HEK293 (cell line): ENCODE measurements around the gene TMEM179.

Experiments
- CTCF ChIA-PET: fragments of 350-600 bp; formaldehyde crosslinking; extraction: SDS; loops from one replicate; lab custom pipeline; 2021; ENCODE audit warnings: antibody characterized with exemption; lab: Yijun Ruan, JAX
- POLR2A ChIA-PET: fragments of 300-600 bp; formaldehyde crosslinking; extraction: SDS; loops from one replicate; lab custom pipeline; 2020; ENCODE audit warnings: antibody characterized with exemption, inconsistent platforms; lab: Yijun Ruan, JAX
- H3K27ac ChIP-seq: fragments of 200-500 bp; sonication (Bioruptor generic); 2 replicates; pipeline ENCODE4 v1.5.1; 2014; ENCODE audit warnings: low read depth, low read length, control low read depth, inconsistent platforms; ENCODE audit errors: extremely low read depth
- H3K36me3 ChIP-seq, 2 experiments: fragments of 200-500 bp in 1 of 2; sonication (Bioruptor generic) in 1 of 2; 1 replicate in 1 of 2; 2 replicates in 1 of 2; pipeline ENCODE4 v1.5.1; 2014 to 2017; ENCODE audit warnings: inconsistent platforms in 2 of 2, low read length in 2 of 2; ENCODE audit not compliant: control insufficient read depth in 2 of 2, insufficient read depth in 1 of 2
- H3K4me1 ChIP-seq: fragments of 200-500 bp; sonication (Bioruptor generic); 2 replicates; pipeline ENCODE4 v1.5.1; 2014; ENCODE audit warnings: mild to moderate bottlenecking, low read length, inconsistent platforms; ENCODE audit not compliant: control insufficient read depth, insufficient read depth
- H3K4me3 ChIP-seq: 2 replicates; pipeline ENCODE4 v1.5.1; 2011; ENCODE audit warnings: low read depth, mild to moderate bottlenecking, control low read depth, low read length, moderate library complexity
- H3K9me3 ChIP-seq: fragments of 200-500 bp; sonication (Bioruptor generic); 2 replicates; pipeline ENCODE4 v1.5.1; 2014; ENCODE audit warnings: low read depth, low read length, inconsistent platforms; ENCODE audit not compliant: control insufficient read depth, insufficient read depth
- GLI2 ChIP-seq: fragments of 450-650 bp; formaldehyde crosslinking; IDR thresholded peaks from 2 replicates; pipeline ENCODE4; 2017; ENCODE audit warnings: missing biosample characterization, missing genetic modification characterization, low read depth, borderline replicate concordance
- GLI4 ChIP-seq: fragments of 450-650 bp; formaldehyde crosslinking; IDR thresholded peaks from 2 replicates; pipeline ENCODE4 v1.5.1; 2016; ENCODE audit warnings: missing biosample characterization, missing genetic modification characterization
- KLF10 ChIP-seq: fragments of 450-650 bp; IDR thresholded peaks from 2 replicates; pipeline ENCODE4 v1.5.1; 2018; ENCODE audit warnings: missing biosample characterization, mild to moderate bottlenecking, missing genetic modification characterization
- OSR2 ChIP-seq: fragments of 450-650 bp; formaldehyde crosslinking; IDR thresholded peaks from 2 replicates; pipeline ENCODE4 v1.5.1; 2016; ENCODE audit warnings: missing biosample characterization, missing genetic modification characterization
- TCF7L2 ChIP-seq: IDR thresholded peaks from 2 replicates; pipeline ENCODE4 v1.6.1; 2011; ENCODE audit warnings: low read depth, mild to moderate bottlenecking, inconsistent platforms, low read length, moderate library complexity, borderline replicate concordance
- YY1 ChIP-seq: fragments of 450-650 bp; formaldehyde crosslinking; IDR thresholded peaks from 2 replicates; pipeline ENCODE4 v1.5.1; 2018; ENCODE audit warnings: missing biosample characterization, missing genetic modification characterization
- ZBTB10 ChIP-seq: fragments of 450-650 bp; formaldehyde crosslinking; IDR thresholded peaks from 2 replicates; pipeline ENCODE4 v1.5.1; 2016; ENCODE audit warnings: missing biosample characterization, missing genetic modification characterization
- ZNF133 ChIP-seq: fragments of 450-650 bp; formaldehyde crosslinking; IDR thresholded peaks from 2 replicates; pipeline ENCODE4 v1.5.1; 2016; ENCODE audit warnings: missing biosample characterization, missing genetic modification characterization
- ZNF138 ChIP-seq: fragments of 450-650 bp; formaldehyde crosslinking; IDR thresholded peaks from 2 replicates; pipeline ENCODE4 v1.5.1; 2016; ENCODE audit warnings: missing biosample characterization, missing genetic modification characterization, borderline replicate concordance
- ZNF157 ChIP-seq: fragments of 450-650 bp; formaldehyde crosslinking; IDR thresholded peaks from 2 replicates; pipeline ENCODE4 v1.5.1; 2016; ENCODE audit warnings: missing biosample characterization, missing genetic modification characterization
- ZNF169 ChIP-seq: fragments of 450-650 bp; formaldehyde crosslinking; IDR thresholded peaks from 2 replicates; pipeline ENCODE4 v1.5.1; 2016; ENCODE audit warnings: missing biosample characterization, missing genetic modification characterization
- ZNF214 ChIP-seq: fragments of 450-650 bp; formaldehyde crosslinking; IDR thresholded peaks from 2 replicates; pipeline ENCODE4 v1.5.1; 2017; ENCODE audit warnings: missing biosample characterization, mild to moderate bottlenecking, missing genetic modification characterization, borderline replicate concordance
- ZNF426 ChIP-seq: fragments of 450-650 bp; formaldehyde crosslinking; IDR thresholded peaks from 2 replicates; pipeline ENCODE4 v1.5.1; 2017; ENCODE audit warnings: missing biosample characterization, missing genetic modification characterization, mild to moderate bottlenecking, inconsistent platforms, moderate library complexity
- ZNF510 ChIP-seq: fragments of 450-650 bp; formaldehyde crosslinking; IDR thresholded peaks from 2 replicates; pipeline ENCODE4 v1.5.1; 2018; ENCODE audit warnings: mild to moderate bottlenecking, missing genetic modification characterization, missing biosample characterization; ENCODE audit not compliant: insufficient replicate concordance
- ZNF560 ChIP-seq: fragments of 450-650 bp; formaldehyde crosslinking; IDR thresholded peaks from 2 replicates; pipeline ENCODE4 v1.5.1; 2017; ENCODE audit warnings: missing biosample characterization, missing genetic modification characterization, borderline replicate concordance
- TF ChIP-seq, protein P1 (sequence below): fragments of 450-650 bp; formaldehyde crosslinking; IDR thresholded peaks from 2 replicates; pipeline ENCODE4 v1.5.1; 2016; ENCODE audit warnings: missing biosample characterization, missing genetic modification characterization
- TF ChIP-seq, protein P2 (sequence below): fragments of 450-650 bp; formaldehyde crosslinking; IDR thresholded peaks from 2 replicates; pipeline ENCODE4; 2016; ENCODE audit warnings: missing biosample characterization, missing genetic modification characterization
- TF ChIP-seq, protein P3 (sequence below): fragments of 450-650 bp; formaldehyde crosslinking; IDR thresholded peaks from 2 replicates; pipeline ENCODE4 v1.5.1; 2017; ENCODE audit warnings: missing biosample characterization, missing genetic modification characterization

TMEM179 gene

DNA sequence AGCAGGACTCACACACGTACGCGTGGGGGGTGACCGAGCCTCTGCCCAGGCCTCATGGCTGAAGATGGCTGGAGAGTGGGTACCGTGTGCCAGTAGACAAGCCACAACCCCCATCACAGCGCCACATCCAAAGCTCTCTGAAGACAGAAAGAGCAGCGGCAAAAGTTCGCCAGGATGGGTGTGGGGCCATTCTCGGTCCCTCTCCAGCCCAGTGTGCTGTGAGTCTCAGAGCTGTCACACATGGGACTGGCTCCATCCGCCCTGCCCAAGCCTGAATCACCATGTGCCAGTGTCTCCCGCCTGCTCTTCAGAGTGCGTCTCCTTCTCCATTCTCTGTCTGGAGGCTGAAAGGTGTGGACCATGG is 5.7 kb downstream of the TMEM179 start:
- ChIA-PET POLR2A (no interaction called here), CTCF (no interaction called here)
- Histone ChIP-seq H3K4me3 (no peak overlapping the region), H3K9me3 (no peaks in the 10 kb centered on the region), H3K4me1 (no peaks in the 10 kb centered on the region), H3K36me3 (no peaks in the 10 kb centered on the region), H3K27ac (no peak overlapping the region)
- TF ChIP-seq GLI4, result no peak
- TF ChIP-seq, protein P1, sequence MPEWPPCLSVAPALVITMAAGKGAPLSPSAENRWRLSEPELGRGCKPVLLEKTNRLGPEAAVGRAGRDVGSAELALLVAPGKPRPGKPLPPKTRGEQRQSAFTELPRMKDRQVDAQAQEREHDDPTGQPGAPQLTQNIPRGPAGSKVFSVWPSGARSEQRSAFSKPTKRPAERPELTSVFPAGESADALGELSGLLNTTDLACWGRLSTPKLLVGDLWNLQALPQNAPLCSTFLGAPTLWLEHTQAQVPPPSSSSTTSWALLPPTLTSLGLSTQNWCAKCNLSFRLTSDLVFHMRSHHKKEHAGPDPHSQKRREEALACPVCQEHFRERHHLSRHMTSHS (tag by site-specific recombination), result no peak
- no peak for TF ChIP-seq ZNF157 (tag by site-specific recombination)

- H3K4me1 ChIP-seq, result no peaks in the 10 kb centered on the region
- no peak overlapping the region for H3K27ac ChIP-seq
- ChIA-PET POLR2A (no interaction called here), CTCF (no interaction called here)
- no peak overlapping the region for H3K4me3 ChIP-seq
- H3K36me3 ChIP-seq, result no peaks in the 10 kb centered on the region
- no peaks in the 10 kb centered on the region for H3K9me3 ChIP-seq
- no peak for TF ChIP-seq TCF7L2
- TF ChIP-seq ZNF560 (tag by site-specific recombination), result no peak
- TF ChIP-seq ZNF133, result no peak
- no peak for TF ChIP-seq KLF10 (tag by site-specific recombination)
- TF ChIP-seq YY1, result no peak
- TF ChIP-seq ZNF169 (tag by site-specific recombination), result no peak
- no peak for TF ChIP-seq ZNF426 (tag by site-specific recombination)
- no peak for TF ChIP-seq ZNF510 (tag by site-specific recombination)
- TF ChIP-seq ZNF214, result no peak
- TF ChIP-seq, protein P2, sequence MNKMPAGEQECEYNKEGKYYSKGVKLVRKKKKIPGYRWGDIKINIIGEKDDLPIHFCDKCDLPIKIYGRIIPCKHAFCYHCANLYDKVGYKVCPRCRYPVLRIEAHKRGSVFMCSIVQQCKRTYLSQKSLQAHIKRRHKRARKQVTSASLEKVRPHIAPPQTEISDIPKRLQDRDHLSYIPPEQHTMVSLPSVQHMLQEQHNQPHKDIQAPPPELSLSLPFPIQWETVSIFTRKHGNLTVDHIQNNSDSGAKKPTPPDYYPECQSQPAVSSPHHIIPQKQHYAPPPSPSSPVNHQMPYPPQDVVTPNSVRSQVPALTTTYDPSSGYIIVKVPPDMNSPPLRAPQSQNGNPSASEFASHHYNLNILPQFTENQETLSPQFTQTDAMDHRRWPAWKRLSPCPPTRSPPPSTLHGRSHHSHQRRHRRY (tag by site-specific recombination), result no peak
- TF ChIP-seq GLI2 (tag by site-specific recombination), result no peak
- no peak for TF ChIP-seq ZNF138 (tag by site-specific recombination)
- TF ChIP-seq, protein P3, sequence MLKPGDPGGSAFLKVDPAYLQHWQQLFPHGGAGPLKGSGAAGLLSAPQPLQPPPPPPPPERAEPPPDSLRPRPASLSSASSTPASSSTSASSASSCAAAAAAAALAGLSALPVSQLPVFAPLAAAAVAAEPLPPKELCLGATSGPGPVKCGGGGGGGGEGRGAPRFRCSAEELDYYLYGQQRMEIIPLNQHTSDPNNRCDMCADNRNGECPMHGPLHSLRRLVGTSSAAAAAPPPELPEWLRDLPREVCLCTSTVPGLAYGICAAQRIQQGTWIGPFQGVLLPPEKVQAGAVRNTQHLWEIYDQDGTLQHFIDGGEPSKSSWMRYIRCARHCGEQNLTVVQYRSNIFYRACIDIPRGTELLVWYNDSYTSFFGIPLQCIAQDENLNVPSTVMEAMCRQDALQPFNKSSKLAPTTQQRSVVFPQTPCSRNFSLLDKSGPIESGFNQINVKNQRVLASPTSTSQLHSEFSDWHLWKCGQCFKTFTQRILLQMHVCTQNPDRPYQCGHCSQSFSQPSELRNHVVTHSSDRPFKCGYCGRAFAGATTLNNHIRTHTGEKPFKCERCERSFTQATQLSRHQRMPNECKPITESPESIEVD (tag by site-specific recombination), result no peak
- no peak for TF ChIP-seq OSR2 (tag by site-specific recombination)
- no peak for TF ChIP-seq ZBTB10 (tag by site-specific recombination)
Measured at GRCh38 chr14:104598039-104598909, 6.3 kb downstream of the TMEM179 start.
